HG02973 (cell line): ENCODE results near the gene SPACA1.

Experiments
- ATAC-seq: cut with Tn5 transposase; IDR thresholded peaks from one replicate; pipeline ENCODE4 v1.9.1; 2021; ENCODE audit warnings: moderate library complexity; ENCODE audit not compliant: unreplicated experiment

Gene SPACA1

DNA sequence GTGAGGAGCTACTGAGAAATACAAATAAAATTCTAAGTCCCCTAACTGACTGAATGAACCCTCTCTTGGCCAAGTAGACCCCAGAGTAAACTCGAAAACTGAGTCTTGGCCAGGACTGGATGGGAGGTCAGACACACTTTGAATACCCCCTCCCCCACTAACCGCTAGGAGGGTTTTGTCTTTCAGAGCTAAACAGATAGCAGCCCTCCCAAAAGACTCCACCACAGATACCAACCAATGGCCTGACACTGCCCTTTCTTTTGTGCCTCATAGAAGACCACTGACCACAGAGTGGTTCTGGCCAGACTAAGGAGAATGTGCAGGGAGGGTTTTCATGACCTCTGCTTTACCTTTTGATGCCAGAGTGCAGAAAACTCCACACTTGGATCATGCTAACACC lies 42.1 kb downstream of the SPACA1 start:
- no peak for ATAC-seq

DNA sequence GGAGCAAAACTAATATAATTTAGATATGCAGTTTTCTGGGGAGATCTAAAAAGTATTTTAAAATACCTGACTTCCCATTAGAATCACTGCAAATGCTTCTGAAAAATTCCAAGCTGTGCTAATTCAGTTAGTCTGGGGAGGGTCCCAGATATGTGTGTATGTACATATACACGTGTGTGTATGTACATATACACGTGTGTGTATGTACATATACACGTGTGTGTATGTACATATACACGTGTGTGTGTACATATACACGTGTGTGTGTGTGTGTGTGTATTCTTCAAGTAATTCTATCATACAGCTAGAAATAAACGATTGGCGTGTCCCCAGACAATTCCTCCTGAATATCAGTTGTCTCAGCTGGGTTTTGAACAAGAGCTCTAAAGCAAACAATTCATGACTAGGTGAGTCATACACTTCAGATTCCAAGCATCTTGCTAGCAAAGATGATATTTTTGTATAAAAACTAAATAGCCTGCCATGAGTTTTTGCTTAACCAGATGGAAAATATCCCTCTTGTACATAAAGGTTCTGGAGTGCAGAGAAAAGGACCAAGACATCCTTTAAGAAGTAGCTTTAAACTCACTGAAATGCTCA lies 58.2 kb downstream of the SPACA1 start:
- no peak for ATAC-seq

DNA sequence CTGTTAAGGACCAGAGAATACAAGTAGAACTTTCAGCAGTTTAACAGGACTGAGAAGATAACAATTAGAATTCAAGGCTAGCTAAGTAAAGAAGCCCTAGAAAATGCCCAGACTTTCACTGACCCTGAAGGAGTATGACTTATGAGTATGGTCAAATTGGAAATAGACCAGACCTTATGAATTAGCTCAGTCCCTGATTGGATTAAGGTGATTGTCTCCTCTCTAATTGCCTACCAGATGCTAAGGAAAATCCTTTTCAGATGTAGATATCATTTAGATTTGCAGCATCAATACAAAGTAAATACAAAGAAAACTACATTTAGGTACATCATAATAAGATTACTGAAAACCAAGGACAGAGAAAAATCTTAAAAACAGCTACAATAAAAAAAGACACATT lies 59.6 kb downstream of the SPACA1 start:
- ATAC-seq: no peak

DNA sequence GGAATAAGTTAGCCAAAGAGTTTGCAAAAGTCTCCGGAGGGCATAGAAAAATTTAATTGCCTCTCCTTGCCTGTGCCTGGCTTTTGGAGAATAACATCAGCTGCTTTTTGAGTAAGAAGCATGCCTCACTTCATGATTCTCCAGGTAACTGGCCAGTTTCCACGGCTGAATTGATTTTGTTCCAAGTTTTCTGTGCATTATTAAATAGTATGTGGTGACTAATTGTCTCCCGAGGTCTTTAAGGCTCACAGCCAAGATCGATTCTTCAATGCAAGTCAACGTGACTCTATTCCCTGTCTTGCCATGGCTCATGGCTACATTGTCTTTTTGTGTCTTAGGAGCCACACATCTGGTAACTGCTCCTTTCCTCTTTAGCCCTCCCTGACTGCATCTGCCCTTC lies 64.3 kb downstream of the SPACA1 start:
- ATAC-seq: no peak

DNA sequence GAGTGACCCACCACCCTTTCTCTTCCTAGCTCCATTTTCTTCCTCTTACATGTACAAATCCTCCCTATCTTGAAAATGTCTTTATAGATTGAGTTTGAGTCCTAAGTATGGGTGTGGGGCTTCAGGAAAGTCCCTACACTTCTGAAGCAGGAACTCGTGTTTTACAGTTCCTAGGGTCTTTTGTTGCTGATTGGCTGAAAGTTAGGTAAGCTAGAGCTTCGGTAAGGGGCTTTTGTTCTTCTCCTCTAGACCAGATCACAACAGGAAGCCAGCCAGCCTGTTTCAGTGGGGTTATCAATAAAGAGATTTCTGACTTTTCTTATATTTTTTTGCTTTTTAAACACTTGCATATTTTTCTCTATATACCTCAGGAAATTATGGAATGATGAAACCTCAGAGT lies 67.2 kb downstream of the SPACA1 start:
- no peak for ATAC-seq

DNA sequence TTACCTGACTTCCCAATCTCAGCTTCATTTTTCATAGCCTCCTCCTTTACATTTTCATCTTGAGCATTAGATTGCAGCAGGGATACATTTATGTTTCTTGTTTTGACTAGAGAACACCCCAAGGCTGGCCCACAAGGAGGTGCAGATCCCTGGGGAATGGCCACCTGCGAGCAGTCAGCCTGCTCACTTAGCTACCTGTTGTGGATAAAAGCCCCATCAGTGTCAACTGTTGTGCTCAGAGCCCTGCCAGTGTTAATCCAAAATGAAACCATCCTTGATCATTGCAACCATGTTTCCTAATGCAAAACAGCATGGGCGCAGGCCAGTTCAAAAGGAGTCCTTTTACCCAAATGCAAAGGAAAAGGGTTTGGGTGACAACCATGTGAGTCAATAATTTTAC lies 67.7 kb downstream of the SPACA1 start:
- ATAC-seq: no peak

DNA sequence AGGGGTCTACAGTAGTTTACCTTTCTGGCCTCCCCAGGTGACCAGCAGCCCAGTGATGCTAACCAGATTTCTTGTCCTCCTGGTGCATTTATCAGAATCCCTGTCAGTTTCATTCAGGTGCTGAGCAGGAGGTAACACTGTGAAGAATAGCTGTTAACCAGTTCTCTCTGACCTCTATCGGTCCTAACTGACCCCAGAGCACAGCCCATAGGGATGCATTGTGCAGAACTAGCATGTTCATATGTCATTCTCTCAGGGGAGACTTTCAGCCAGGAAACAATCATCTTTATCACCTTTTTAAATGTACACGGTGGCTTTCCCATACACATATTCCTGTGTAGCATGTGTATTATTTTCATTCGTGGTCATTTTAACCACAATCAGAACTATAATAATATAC lies 68.6 kb downstream of the SPACA1 start:
- ATAC-seq: no peak
